CD4-positive, alpha-beta T cell (primary cell): ENCODE measurements around the gene PTGIS. TPM values are rescaled to one million over a fixed set of nuclear protein-coding genes. Genes with fewer than 3 reads are reported as not detected.

ENCODE experiments used
- ATAC-seq: fragments of 200-7000 bp; cut with Tn5 transposase; one replicate; pipeline ENCODE4 v1.10.0; 2022; ENCODE audit warnings: mild to moderate bottlenecking; ENCODE audit not compliant: poor library complexity
- CTCF ChIA-PET: fragments of 350-600 bp; sonication (Branson Sonifier 250); formaldehyde crosslinking; loops from one replicate; lab custom pipeline; 2021; ENCODE audit warnings: antibody characterized with exemption, inconsistent platforms; lab: Charles Lee
- POLR2A ChIA-PET: fragments of 350-600 bp; sonication (Branson Sonifier 250); formaldehyde crosslinking; loops from one replicate; lab custom pipeline; 2021; ENCODE audit warnings: antibody characterized with exemption, inconsistent platforms; lab: Charles Lee
- DNase-seq, 14 experiments: peaks; one replicate each; pipeline ENCODE4 v3.0.0-alpha.2; 2013 to 2020; ENCODE audit warnings: mixed read lengths in 2 of 14
- H3K27ac ChIP-seq, 2 donors: one replicate each; pipeline versions ENCODE4 v1.5.1 to v1.7.0; 2013; ENCODE audit warnings: low read length in 2 of 2, low read depth in 1 of 2, mild to moderate bottlenecking in 1 of 2
- H3K27me3 ChIP-seq, 2 experiments: 1 replicate in 1 of 2; 2 replicates in 1 of 2; pipeline versions ENCODE4 v1.6.1 to v1.7.0; 2013; ENCODE audit warnings: low read length in 2 of 2, control low read depth in 1 of 2, mild to moderate bottlenecking in 1 of 2, moderate library complexity in 1 of 2; ENCODE audit not compliant: insufficient read depth in 2 of 2, control insufficient read depth in 1 of 2
- H3K36me3 ChIP-seq: one replicate; pipeline ENCODE4 v1.6.1; 2013; ENCODE audit warnings: low read length, control low read depth; ENCODE audit not compliant: insufficient read depth
- H3K4me1 ChIP-seq: one replicate; pipeline ENCODE4 v1.6.1; 2013; ENCODE audit warnings: low read length, control low read depth; ENCODE audit not compliant: insufficient read depth
- H3K4me3 ChIP-seq: one replicate; pipeline ENCODE4 v1.5.1; 2013; ENCODE audit warnings: mild to moderate bottlenecking, low read length, moderate library complexity
- H3K9me3 ChIP-seq, 2 experiments: 1 replicate in 1 of 2; 2 replicates in 1 of 2; pipeline versions ENCODE4 v1.6.1 to v1.7.0; 2013; ENCODE audit warnings: low read length in 2 of 2, mild to moderate bottlenecking in 2 of 2, control low read depth in 1 of 2, moderate library complexity in 1 of 2; ENCODE audit not compliant: control insufficient read depth in 1 of 2, insufficient read depth in 1 of 2
- H3K27ac Mint-ChIP-seq: one replicate; pipeline ENCODE4 v1.8.0; 2020; ENCODE audit warnings: mixed read lengths
- H3K27me3 Mint-ChIP-seq: one replicate; pipeline ENCODE4 v1.8.0; 2021; ENCODE audit warnings: mixed read lengths
- H3K36me3 Mint-ChIP-seq: one replicate; pipeline ENCODE4 v1.8.0; 2021; ENCODE audit warnings: low read depth, mixed read lengths
- H3K4me1 Mint-ChIP-seq: one replicate; pipeline ENCODE4 v1.8.0; 2021; ENCODE audit warnings: low read depth, mixed read lengths
- H3K4me3 Mint-ChIP-seq: one replicate; pipeline ENCODE4 v1.8.0; 2020; ENCODE audit warnings: mild to moderate bottlenecking, mixed read lengths
- H3K9me3 Mint-ChIP-seq: one replicate; pipeline ENCODE4 v1.8.0; 2020; ENCODE audit warnings: mixed read lengths
- intact Hi-C, 2 experiments: fragments of 100-400 bp; cut with DNase I in 1 of 2; cut with micrococcal nuclease in 1 of 2; formaldehyde crosslinking; loops; one replicate each; pipeline versions ENCODE4 v1.15.1 to v1.9.0; 2023 to 2025; cut with DNase I, micrococcal nuclease
- total RNA-seq, 174 experiments: library from RNA in 2 of 174; stranded (reverse) in 2 of 174; gene quantifications; one replicate each; pipeline ENCODE4 v1.2.3 and lab custom pipeline; 2021 to 2026
- TF ChIP-seq, protein P1 (sequence below): fragments of 200-600 bp; IDR thresholded peaks from one replicate; pipeline ENCODE4 v1.8.0; 2022; ENCODE audit warnings: antibody characterized with exemption, mild to moderate bottlenecking

PTGIS gene
- total RNA-seq, 2 experiments from 2014 or later: not detected

DNA sequence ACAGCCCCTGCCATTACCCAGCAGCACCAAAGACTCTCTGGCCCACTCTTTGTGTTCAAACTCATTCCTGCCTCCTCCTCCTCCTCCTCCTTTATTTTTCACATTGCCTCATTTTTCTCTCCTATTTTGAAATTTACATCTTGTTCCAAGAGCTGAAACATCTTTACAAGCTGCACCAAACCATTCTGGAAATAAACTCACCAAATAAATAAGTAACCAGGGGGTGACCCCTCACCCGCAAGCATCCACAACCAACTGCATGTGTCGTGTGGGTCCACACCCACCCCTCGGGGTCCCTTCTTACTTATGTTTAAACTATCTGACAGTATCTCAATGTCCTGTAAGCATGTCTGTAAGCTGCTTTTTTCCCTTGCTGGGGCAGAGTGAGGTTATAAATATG is 86.8 kb downstream of the PTGIS start:
- Histone ChIP-seq H3K4me1 (peaks cover 22% of the 10 kb centered on the region), H3K9me3 (peaks cover 0 to 13% of the 10 kb centered on the region in 2 experiments), H3K4me3 (no peak overlapping the region), H3K27me3 (peaks cover 46 to 74% of the 10 kb centered on the region in 2 experiments), H3K27ac (no peak overlapping the region), H3K36me3 (no peaks in the 10 kb centered on the region)
- TF ChIP-seq, protein P1, sequence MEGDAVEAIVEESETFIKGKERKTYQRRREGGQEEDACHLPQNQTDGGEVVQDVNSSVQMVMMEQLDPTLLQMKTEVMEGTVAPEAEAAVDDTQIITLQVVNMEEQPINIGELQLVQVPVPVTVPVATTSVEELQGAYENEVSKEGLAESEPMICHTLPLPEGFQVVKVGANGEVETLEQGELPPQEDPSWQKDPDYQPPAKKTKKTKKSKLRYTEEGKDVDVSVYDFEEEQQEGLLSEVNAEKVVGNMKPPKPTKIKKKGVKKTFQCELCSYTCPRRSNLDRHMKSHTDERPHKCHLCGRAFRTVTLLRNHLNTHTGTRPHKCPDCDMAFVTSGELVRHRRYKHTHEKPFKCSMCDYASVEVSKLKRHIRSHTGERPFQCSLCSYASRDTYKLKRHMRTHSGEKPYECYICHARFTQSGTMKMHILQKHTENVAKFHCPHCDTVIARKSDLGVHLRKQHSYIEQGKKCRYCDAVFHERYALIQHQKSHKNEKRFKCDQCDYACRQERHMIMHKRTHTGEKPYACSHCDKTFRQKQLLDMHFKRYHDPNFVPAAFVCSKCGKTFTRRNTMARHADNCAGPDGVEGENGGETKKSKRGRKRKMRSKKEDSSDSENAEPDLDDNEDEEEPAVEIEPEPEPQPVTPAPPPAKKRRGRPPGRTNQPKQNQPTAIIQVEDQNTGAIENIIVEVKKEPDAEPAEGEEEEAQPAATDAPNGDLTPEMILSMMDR: no peak
- H3K9me3 Mint-ChIP-seq: no peaks in the 10 kb centered on the region
- H3K27ac Mint-ChIP-seq: no peak overlapping the region
- DNase-seq (no peak), ATAC-seq (no peak)
- intact Hi-C loops: loop anchor here in 1 of 2 experiments (5.0 kb wide), 1 partner anchor 149 kb away; no protein-coding TSS in a partner anchor
- no peak overlapping the region for H3K4me3 Mint-ChIP-seq
- no peaks in the 10 kb centered on the region for H3K36me3 Mint-ChIP-seq
- CTCF ChIA-PET: no interaction called here
- POLR2A ChIA-PET: no interaction called here
- peaks cover 8% of the 10 kb centered on the region for H3K4me1 Mint-ChIP-seq
- peaks cover 76% of the 10 kb centered on the region for H3K27me3 Mint-ChIP-seq

DNA sequence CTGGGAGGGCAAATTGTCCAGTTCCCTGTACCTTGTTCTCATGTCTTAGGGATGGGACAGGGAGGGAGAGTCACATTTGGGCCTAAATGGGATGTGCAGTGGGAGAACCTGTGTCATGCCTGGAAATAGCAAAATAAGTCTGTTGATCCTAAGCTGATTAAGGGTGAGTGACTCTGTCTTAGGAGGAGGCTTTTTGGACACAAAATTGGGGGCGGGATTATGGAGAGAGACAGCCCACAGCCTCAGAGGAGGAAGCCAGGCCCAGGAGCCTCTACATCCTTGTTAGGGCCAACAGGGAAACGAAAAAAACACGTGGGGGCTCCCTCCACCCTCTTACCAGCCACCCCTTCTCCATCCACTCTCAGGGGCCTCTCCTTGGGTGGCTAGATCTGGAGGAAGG is 87.7 kb downstream of the PTGIS start:
- ChIA-PET POLR2A (no interaction called here), CTCF (no interaction called here)
- Histone ChIP-seq H3K27ac (no peak overlapping the region), H3K36me3 (no peaks in the 10 kb centered on the region), H3K9me3 (peaks cover 0 to 13% of the 10 kb centered on the region in 2 experiments), H3K4me1 (peaks cover 22% of the 10 kb centered on the region), H3K27me3 (peaks cover 42 to 67% of the 10 kb centered on the region in 2 experiments), H3K4me3 (no peak overlapping the region)
- ATAC-seq (no peak), DNase-seq (no peak)
- intact Hi-C loops: loop anchor here in 1 of 2 experiments (5.0 kb wide), 1 partner anchor 148 kb away; no protein-coding TSS in a partner anchor
- Mint-ChIP-seq H3K27me3 (peaks cover 73% of the 10 kb centered on the region), H3K27ac (no peak overlapping the region), H3K9me3 (no peaks in the 10 kb centered on the region), H3K4me1 (peaks cover 8% of the 10 kb centered on the region), H3K4me3 (no peak overlapping the region), H3K36me3 (no peaks in the 10 kb centered on the region)
- TF ChIP-seq, protein P1: no peak

DNA sequence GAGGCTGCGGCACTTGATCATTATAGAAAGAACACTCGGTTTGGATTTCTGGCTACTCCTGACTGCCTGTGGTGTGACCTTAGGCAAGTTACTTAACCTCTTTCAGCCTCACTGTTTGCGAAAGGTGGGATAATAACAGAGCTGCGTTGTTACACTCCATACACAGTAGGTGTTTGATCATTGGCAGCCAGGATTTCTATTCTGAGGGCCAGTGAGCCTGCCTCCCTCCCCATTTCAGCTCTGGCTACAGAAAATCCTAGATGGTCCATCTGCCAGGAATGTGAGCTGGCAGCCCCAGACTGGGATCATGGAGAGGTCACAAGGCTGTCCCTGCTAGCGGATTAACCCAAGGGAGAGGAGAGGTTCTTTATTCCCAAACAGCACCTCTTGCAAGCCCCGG is 88.2 kb downstream of the PTGIS start:
- no peaks in the 10 kb centered on the region for H3K9me3 Mint-ChIP-seq
- Histone ChIP-seq H3K27me3 (peaks cover 39 to 62% of the 10 kb centered on the region in 2 experiments), H3K4me3 (no peak overlapping the region), H3K36me3 (no peaks in the 10 kb centered on the region), H3K9me3 (peaks cover 0 to 13% of the 10 kb centered on the region in 2 experiments), H3K27ac (no peak overlapping the region), H3K4me1 (peaks cover 22% of the 10 kb centered on the region)
- ChIA-PET POLR2A (no interaction called here), CTCF (no interaction called here)
- ATAC-seq: no peak
- DNase-seq: no peak
- no peak overlapping the region for H3K4me3 Mint-ChIP-seq
- TF ChIP-seq, protein P1: no peak
- H3K4me1 Mint-ChIP-seq: peaks cover 7% of the 10 kb centered on the region
- intact Hi-C loops: loop anchor here in 1 of 2 experiments (5.0 kb wide), 1 partner anchor 147 kb away; no protein-coding TSS in a partner anchor
- no peak overlapping the region for H3K27ac Mint-ChIP-seq
- no peaks in the 10 kb centered on the region for H3K36me3 Mint-ChIP-seq
- H3K27me3 Mint-ChIP-seq: peaks cover 73% of the 10 kb centered on the region
